ENCODE measurements around the gene ERVH48-1.
"Not testable (repeated sequence)": the region's sequence is repeated elsewhere in the genome, so short reads cannot be mapped to it uniquely, and the experiment has no call there.

- TF ChIP-seq JUND (IDR thresholded peaks at IDR 0.05; ENCODE audit: low read length); POLR2AphosphoS5 (IDR thresholded peaks at IDR 0.05; ENCODE audit: low read depth, low read length); SP1 (IDR thresholded peaks at IDR 0.05; ENCODE audit: low read depth, low read length); ATF3 (IDR thresholded peaks at IDR 0.05; ENCODE audit: insufficient read depth, low read depth, low read length); TEAD4 (IDR thresholded peaks at IDR 0.05; ENCODE audit: low read depth, low read length); RAD21 (IDR thresholded peaks at IDR 0.05 in 1 of 2, conservative IDR thresholded peaks at IDR 0.05 in 1 of 2; ENCODE audit: low read depth in 2 of 2, low read length in 2 of 2); CTCF (IDR thresholded peaks at IDR 0.05; ENCODE audit: control extremely low read depth in 1 of 3, insufficient read depth in 1 of 3, low read depth in 1 of 3, low read length in 3 of 3); EZH2 (IDR thresholded peaks at IDR 0.05; ENCODE audit: low read depth, low read length, severe bottlenecking); CHD2 (IDR thresholded peaks at IDR 0.05; ENCODE audit: low read length); GABPA (IDR thresholded peaks at IDR 0.05; ENCODE audit: borderline replicate concordance, insufficient read depth, low read length); KDM4A (IDR thresholded peaks at IDR 0.05; ENCODE audit: low read depth, low read length, severe bottlenecking); RFX5 (IDR thresholded peaks at IDR 0.05; ENCODE audit: borderline replicate concordance, low read depth, low read length); HDAC6 (IDR thresholded peaks at IDR 0.05; ENCODE audit: low read depth, low read length); SIN3A (conservative IDR thresholded peaks at IDR 0.05 in 1 of 2, IDR thresholded peaks at IDR 0.05 in 1 of 2; ENCODE audit: low read depth in 1 of 2, low read length in 2 of 2): not testable (repeated sequence)
Observed at GRCh38 chr21:42911920-42912319, 13.5 kb downstream of the ERVH48-1 start.
